Head of caudate nucleus (tissue), 42 donors: ENCODE measurements around the gene RTN4RL1.
A peak's percentile ranks its signal among the peaks of the same experiment; 100 is the strongest.

Experiments used
- DNase-seq, 42 donors: peaks; one replicate each; pipeline versions ENCODE4 v3.0.0 to v3.0.0-alpha.2; 2020 to 2021; ENCODE audit warnings: mixed read lengths in 7 of 42
- intact Hi-C: fragments of 100-400 bp; cut with DNase I; formaldehyde crosslinking; loops from one replicate; pipeline ENCODE4 v1.15.0; 2022

The RTN4RL1 gene

DNA sequence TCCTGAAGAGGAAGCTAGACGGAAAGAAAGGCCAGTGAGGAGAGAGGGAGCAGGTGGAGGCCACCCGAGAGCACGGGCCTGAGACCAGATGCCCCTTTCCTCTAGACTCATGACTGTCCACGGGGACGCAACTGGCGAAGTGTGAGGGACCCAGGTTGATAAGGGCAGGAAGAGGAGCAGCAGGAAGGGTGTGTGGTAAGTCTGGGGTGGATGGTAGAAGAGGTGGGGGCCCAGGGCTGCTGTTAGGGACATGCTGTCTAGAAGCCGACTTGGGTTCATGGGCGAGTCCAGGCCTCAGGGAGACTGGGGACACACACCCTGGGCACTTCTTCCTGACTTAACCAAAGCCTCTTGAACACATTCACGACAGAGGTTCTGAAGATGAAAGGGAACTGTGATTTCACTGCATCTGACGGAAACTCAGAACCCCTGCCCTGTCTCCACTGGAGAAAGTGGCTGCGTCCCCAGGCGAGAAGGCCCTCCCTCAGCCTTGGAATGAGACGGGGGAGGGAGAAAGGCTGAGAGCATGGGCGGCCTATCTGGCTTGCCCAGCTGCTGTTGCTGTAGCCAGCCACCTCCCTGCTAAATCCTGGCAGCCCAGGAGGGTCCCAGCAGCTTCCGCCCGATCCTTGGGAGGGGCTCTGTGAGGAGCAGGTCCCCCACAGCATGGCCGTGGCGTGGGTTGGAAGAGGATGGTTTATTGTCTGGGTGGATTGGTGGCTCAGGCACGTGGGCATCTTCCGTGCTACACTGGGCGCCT, 35.7 kb upstream of the RTN4RL1 start:
- DNase-seq, result no peak
- intact Hi-C loops, result no loop called here

DNA sequence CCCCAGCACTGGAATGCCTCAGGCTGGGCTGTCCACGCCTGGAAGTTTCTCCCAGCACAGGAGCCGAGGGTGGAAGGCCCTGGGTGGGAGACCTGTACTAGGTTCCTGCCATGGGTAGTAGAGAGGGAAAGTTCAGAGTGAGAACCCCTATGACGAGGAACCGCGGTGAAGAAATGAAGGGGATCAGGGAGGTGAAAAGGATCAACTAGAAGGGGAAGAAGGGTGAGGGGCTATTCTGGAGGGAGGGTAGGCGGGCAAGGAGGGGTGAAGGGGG, 35.2 kb upstream of the RTN4RL1 start:
- intact Hi-C loops, result no loop called here
- DNase-seq, result no peak

DNA sequence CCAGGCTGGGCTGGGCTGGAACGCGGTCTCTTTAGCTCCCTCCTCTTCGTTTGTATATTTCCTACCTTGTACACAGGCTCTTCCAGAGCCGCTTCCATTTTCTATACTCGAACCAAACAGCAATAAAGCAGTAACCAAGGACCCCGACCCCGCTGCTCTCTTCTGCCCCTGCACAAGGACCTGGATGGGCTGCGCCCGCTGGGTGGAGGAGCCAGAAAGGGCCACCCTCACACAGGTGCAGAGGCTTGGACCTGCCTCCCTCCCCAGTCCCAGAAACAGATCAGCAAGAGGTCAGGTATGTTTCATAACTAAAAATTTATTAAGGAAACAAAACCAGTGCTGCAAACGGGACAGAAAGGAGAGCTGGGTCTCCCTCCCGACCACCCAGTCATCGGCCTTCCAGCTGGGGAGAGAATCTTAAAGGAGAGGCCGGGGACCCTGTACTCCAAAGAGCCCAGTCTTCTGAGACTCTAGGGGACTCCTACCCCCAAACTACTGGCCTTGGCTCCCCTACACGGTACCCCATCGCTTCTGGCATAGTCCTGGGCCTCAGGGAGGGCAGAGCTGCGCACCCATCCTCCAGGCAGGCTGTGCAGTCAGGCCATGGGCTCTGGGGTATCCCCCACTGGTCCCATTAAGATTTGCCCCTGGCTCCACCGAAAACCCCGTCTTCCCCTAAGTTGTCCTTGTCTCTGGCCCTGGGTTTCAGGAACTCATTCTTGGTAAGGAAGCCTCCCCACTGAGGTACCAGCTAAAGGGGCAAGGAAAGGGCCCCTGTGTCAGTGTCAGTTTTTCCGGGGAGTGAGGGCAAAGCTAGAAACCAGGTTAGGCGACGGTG, 34.6 kb upstream of the RTN4RL1 start:
- no peak for DNase-seq
- intact Hi-C loops, result no loop called here

DNA sequence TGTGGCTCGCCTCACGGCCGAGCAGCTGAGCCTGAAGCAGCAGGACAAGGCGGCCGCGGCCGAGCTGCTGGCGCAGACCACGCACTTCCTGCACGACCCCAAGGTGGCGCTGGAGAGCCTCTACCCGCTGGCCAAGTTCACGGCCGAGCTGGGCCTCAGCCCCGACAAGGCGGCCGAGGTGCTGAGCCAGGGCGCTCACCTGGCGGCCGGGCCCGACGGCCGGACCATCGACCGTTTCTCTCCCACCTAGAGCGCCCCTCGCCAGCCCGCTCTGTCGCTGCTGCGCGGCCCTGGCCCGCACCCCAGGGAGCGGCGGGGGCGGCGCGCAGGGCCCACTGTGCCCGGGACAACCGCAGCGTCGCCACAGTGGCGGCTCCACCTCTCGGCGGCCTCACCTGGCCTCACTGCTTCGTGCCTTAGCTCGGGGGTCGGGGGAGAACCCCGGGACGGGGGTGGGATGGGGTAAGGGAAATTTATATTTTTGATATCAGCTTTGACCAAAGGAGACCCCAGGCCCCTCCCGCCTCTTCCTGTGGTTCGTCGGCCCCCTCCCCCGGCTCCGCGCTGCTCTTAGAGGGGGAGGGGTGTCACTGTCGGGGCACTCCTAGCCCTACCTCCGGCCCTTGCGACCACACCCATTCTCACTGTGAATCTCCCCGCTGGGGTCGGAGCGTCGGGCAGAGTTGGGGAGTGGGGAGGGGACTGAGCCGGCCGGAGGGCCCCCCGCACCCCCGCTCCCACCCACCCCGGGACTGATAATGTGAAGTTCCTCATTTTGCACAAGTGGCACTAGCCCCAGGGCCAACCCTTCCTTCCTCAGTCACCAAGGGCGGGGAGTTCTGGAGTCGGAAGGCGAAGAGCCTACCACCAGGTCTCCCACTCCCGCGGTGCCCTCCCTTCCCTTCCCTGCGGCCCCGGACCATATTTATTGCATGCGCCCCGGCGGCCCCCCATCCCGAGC, 33.7 kb upstream of the RTN4RL1 start:
- intact Hi-C loops, result no loop called here
- peak in 28 of 42 donors; percentile 21 to 77 (median 55) for DNase-seq

DNA sequence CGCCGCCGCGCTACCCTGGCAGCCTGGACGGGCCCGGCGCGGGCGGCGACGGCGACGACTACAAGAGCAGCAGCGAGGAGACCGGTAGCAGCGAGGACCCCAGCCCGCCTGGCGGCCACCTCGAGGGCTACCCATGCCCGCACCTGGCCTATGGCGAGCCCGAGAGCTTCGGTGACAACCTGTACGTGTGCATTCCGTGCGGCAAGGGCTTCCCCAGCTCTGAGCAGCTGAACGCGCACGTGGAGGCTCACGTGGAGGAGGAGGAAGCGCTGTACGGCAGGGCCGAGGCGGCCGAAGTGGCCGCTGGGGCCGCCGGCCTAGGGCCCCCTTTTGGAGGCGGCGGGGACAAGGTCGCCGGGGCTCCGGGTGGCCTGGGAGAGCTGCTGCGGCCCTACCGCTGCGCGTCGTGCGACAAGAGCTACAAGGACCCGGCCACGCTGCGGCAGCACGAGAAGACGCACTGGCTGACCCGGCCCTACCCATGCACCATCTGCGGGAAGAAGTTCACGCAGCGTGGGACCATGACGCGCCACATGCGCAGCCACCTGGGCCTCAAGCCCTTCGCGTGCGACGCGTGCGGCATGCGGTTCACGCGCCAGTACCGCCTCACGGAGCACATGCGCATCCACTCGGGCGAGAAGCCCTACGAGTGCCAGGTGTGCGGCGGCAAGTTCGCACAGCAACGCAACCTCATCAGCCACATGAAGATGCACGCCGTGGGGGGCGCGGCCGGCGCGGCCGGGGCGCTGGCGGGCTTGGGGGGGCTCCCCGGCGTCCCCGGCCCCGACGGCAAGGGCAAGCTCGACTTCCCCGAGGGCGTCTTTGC, 32.8 kb upstream of the RTN4RL1 start:
- no peak for DNase-seq
- intact Hi-C loops, result no loop called here

DNA sequence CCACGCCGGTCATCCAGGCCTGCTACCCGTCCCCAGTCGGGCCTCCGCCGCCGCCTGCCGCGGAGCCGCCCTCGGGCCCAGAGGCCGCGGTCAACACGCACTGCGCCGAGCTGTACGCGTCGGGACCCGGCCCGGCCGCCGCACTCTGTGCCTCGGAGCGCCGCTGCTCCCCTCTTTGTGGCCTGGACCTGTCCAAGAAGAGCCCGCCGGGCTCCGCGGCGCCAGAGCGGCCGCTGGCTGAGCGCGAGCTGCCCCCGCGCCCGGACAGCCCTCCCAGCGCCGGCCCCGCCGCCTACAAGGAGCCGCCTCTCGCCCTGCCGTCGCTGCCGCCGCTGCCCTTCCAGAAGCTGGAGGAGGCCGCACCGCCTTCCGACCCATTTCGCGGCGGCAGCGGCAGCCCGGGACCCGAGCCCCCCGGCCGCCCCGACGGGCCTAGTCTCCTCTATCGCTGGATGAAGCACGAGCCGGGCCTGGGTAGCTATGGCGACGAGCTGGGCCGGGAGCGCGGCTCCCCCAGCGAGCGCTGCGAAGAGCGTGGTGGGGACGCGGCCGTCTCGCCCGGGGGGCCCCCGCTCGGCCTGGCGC, 32.1 kb upstream of the RTN4RL1 start:
- no peak for DNase-seq
- intact Hi-C loops, result no loop called here

DNA sequence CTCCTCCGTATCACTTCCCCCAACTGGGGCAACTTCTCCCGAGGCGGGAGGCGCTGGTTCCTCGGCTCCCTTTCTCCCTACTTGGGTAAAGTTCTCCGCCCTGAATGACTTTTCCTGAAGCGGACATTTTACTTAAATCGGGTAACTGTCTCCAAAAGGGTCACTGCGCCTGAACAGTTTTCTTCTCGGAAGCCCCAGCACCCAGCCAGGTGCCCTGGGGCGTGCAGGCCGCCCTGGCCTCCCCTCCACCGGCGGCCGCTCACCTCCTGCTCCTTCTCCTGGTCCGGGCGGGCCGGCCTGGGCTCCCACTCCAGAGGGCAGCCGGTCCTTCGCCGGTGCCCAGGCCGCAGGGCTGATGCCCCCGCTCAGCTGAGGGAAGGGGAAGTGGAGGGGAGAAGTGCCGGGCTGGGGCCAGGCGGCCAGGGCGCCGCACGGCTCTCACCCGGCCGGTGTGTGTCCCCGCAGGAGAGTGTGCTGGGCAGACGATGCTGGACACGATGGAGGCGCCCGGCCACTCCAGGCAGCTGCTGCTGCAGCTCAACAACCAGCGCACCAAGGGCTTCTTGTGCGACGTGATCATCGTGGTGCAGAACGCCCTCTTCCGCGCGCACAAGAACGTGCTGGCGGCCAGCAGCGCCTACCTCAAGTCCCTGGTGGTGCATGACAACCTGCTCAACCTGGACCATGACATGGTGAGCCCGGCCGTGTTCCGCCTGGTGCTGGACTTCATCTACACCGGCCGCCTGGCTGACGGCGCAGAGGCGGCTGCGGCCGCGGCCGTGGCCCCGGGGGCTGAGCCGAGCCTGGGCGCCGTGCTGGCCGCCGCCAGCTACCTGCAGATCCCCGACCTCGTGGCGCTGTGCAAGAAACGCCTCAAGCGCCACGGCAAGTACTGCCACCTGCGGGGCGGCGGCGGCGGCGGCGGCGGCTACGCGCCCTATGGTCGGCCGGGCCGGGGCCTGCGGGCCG, 31.4 kb upstream of the RTN4RL1 start:
- intact Hi-C loops, result no loop called here

DNA sequence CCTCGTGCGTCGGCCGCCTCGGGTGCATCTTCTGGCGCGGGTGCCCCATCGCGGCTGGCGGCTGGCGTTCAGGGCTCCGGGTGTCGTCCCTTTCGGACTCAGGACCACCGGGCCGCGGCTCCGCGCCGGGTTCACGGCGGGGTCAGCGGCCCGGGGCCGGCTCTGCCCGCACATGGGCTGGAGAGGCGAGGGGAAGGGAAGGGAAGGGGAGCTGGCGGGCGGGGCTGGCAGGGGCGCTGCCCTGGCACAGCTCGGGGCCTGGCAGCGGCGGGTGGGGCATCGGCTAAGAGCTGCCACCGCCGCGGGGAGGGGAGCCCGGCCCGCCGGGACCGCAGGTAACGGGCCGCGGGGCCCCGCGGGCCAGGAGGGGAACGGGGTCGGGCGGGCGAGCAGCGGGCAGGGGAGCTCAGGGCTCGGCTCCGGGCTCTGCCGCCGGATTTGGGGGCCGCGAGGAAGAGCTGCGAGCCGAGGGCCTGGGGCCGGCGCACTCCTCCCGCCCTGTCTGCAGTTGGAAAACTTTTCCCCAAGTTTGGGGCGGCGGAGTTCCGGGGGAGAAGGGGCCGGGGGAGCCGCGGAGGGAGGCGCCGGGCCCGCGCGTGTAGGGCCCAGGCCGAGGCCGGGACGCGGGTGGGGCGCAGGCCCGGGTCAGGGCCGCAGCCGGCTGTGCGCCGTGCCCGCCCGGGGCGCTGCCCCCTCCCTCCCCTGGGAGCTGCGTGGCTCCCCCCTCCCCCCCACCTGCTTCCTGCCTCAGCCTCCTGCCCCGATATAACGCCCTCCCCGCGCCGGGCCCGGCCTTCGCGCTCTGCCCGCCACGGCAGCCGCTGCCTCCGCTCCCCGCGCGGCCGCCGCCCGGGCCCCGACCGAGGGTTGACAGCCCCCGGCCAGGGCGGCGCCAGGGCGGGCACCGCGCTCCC, 30.4 kb upstream of the RTN4RL1 start:
- DNase-seq, result no peak
- intact Hi-C loops, result loop anchor here (2.0 kb wide), 1 partner anchor 189 kb away; no protein-coding TSS in a partner anchor

More for the DNA sequence above, 31.4 kb upstream of the RTN4RL1 start:
- DNase-seq, result no peak

DNA sequence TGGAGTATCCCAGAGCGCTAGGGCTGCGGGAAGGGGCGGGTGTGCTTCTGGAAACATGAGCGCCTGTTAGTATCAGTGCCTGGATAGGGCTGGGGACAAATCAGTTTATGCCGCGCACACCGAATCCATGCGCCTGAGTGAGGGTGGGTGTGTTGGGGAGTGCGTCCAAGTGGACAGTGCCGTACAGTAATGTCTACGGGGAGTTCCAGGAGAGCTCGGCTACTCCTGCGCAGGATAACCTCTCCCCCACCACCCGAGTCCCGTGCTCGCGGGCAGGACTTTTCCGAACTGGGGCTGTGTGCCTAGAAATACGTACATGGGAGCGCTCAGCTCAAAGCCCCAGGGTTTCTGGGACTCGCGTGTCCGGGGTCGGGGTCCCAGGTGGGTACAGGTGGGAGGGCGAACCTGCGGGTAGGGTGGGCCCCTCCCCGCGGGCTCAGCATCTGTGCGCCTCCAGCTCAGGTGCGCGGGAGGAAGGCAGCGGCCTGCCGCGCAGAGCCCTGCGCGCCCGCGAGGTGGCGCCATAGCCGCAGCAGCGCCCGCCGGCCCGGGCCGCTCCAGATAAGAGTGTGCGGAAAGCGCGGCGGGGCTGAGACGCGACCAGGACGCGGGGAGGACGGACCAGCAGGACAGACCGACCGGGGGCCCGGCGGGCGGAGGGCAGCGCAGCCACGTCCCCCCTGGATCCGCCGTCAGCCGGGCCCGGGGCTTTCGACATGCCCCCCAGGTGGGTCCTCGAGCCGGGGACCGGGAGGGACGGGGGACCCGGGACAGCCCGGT, 29.6 kb upstream of the RTN4RL1 start, which contains the start of gene HIC1:
TSS of gene HIC1 (plus strand) at position 592 of the 780 bp plus-strand sequence. CDS start 1,588 bp downstream, outside the sequence.
- intact Hi-C loops, result loop anchor here (2.0 kb wide), 1 partner anchor 190 kb away; no protein-coding TSS in a partner anchor
- DNase-seq, result peak in 40 of 42 donors; percentile 26 to 84 (median 67)

DNA sequence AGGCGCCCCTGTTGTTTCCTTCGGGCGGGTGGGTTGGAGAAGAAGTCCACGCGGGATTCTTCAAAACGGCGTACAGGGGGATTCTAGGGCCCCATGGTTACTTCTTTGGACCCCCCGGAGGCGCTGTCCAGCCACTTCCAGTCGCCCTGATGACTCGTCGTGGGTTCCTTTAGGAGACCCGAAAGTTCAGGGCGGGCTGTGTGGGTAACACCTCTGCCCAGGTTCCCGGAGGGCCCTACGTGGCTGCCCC, 29.1 kb upstream of the RTN4RL1 start:
- intact Hi-C loops, result loop anchor here (2.0 kb wide), 1 partner anchor 191 kb away; no protein-coding TSS in a partner anchor
- peak in 1 of 42 donors; percentile 59 for DNase-seq

DNA sequence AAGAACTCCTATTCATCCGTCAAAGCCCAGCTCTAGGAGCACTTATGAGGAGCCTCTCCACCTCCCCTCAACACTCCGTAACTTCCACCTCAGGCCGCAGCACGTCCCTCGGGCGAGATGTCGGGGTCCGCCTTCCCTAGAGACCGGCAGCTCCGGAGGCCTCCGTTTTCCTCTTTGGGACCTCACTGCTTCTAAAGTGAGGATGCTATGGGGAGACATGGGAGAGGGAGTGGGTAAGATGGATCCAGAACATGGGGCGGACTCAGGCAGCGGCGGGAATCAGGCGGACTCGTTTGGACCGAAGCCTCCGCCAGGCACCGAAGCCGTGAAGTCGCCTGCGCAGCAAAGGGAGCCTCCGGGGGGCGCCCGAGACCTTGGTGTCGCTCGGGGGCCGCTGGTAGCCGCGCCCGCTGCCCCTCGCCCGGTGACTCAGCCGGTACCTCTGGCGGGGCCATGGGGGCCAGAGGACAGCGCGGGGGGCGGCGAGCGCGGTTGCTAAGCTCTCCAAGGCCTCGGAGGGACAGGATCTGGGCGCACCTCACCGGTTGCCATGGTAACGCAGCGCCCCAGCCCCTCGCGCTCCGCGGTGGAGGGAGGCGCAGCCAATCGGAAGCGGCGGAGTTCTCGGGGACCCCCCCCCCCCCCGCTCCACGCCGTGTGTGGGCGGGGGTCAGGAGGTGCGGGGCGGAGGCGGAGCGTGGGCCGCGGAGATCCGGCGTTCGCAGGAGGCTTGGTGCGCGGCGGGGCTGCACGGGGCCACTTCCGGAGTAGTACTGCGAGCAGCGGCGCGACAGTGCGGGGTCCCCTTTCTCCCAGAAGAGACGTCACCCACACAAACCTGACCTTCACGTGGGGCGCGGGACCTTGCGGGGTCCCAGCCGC, 28.5 kb upstream of the RTN4RL1 start:
- DNase-seq, result peak in 41 of 42 donors; percentile 44 to 90 (median 76)
- intact Hi-C loops, result loop anchor here (2.0 kb wide), 1 partner anchor 191 kb away; no protein-coding TSS in a partner anchor

DNA sequence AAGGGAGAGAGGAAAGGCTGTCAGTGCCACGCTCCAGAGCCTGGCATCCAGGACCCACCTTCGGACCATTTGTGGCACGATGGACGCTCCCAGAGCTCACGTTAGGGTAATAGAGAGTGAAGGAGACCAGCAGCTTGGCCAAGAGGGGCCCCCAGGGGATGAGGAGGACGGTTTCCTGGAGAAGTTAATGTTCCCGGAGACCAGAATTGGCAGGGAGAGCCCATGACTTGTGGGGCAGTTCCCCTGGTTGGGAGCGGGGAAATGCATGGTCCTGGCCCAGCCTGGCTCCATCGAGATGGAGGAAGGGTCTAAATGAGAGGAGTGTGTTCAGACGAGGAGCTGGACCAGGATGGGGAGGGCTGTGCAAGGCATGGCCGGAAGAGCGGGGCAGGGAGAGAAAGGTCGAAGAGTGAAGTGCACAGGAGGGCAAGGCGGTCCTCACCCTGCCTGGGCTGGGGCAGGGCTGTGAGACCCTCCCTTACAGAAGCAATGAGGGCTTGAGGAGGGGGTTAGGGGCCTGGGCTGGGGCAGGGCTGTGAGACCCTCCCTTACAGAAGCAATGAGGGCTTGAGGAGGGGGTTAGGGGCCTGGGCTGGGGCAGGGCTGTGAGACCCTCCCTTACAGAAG, 26.9 kb upstream of the RTN4RL1 start:
- intact Hi-C loops, result no loop called here
- DNase-seq, result no peak

DNA sequence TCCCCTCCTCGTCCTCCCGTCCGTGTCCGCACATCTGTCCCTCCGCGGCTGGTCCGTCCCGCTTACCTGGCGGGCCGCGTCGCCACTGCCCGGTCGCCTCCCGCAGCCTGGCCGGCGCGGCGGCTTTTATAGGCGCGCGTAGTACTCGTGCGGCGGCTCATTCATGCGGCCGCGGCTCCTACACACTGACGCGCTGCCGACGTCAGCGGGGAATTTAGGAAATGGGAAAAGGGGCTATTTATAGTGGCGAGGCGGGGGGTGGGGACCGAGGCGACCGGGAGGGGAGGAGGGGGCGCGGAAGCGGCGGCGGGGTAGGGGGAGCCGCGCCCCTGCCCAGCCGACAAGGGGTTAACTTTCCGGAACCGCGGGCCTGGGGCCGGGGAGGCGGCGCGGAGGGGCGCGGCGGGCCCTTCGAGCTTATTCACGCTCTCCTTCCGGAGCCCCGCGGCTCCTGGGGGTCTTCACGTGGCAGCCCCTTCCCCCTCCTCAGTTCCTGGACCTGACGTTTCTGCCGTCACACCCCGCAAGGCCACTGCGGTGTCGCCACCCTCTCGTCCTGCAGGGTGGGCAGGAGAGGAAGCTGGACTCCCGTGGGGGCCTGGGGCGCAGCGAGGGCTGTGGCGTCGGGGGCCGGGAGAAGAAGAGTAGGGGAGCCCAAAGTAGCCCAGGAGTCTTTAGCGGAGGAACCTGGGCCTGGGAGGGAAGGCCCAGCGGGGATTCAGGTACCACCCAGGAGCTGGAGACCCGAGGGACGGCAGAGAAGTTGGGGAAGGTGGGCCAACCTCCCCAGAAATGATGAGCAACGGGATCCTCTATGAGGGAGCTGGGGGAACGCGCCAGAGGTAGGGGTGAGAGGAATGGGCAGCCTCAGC, 26.2 kb upstream of the RTN4RL1 start:
- intact Hi-C loops, result no loop called here
- peak in 10 of 42 donors; percentile 19 to 60 (median 46) for DNase-seq
